Astrocyte (in vitro differentiated cells and primary cell): ENCODE results near the gene KDM6A. TPM values are rescaled to one million over a fixed set of nuclear protein-coding genes. Genes with fewer than 3 reads are reported as not detected.

Experiments
- DNase-seq: peaks from one replicate; pipeline ENCODE4 v3.0.0-alpha.2; 2010; ENCODE audit warnings: low read depth
- FAIRE-seq: peaks from 2 replicates; lab custom pipeline; 2011; peaks lifted over from hg19 to GRCh38; lab: Jason Lieb, UNC
- H2AFZ ChIP-seq: 2 replicates; pipeline ENCODE4 v1.6.0; 2012; ENCODE audit warnings: low read depth, low read length, inconsistent platforms
- H3K27ac ChIP-seq: 2 replicates; pipeline ENCODE4 v1.5.1; 2011; ENCODE audit warnings: low read depth, low read length, inconsistent platforms
- H3K27me3 ChIP-seq: 2 replicates; pipeline ENCODE4 v1.6.0; 2011; ENCODE audit warnings: low read length, inconsistent platforms; ENCODE audit not compliant: insufficient read depth
- H3K36me3 ChIP-seq: 2 replicates; pipeline ENCODE4 v1.5.1; 2011; ENCODE audit warnings: low read length, inconsistent platforms; ENCODE audit not compliant: insufficient read depth
- H3K4me1 ChIP-seq: 2 replicates; pipeline ENCODE4 v1.5.1; 2011; ENCODE audit warnings: low read length, inconsistent platforms; ENCODE audit not compliant: insufficient read depth
- H3K4me2 ChIP-seq: 2 replicates; pipeline ENCODE4 v1.6.0; 2012; ENCODE audit warnings: low read length, inconsistent platforms
- H3K4me3 ChIP-seq: 2 replicates; pipeline ENCODE4 v1.5.1; 2011; ENCODE audit warnings: low read depth, mild to moderate bottlenecking, low read length, inconsistent platforms; ENCODE audit not compliant: insufficient read depth
- H3K79me2 ChIP-seq: 2 replicates; pipeline ENCODE4 v1.6.0; 2012; ENCODE audit warnings: mild to moderate bottlenecking, low read length, inconsistent platforms; ENCODE audit not compliant: insufficient read depth
- H3K9ac ChIP-seq: 2 replicates; pipeline ENCODE4 v1.6.0; 2012; ENCODE audit warnings: mild to moderate bottlenecking, low read length, inconsistent platforms
- H3K9me3 ChIP-seq: 2 replicates; pipeline ENCODE4 v1.5.1; 2012; ENCODE audit warnings: low read depth, mild to moderate bottlenecking, low read length, inconsistent platforms; ENCODE audit not compliant: insufficient read depth
- H4K20me1 ChIP-seq: 2 replicates; pipeline ENCODE4 v1.6.0; 2012; ENCODE audit warnings: low read length, inconsistent platforms; ENCODE audit not compliant: insufficient read depth
- H3K27ac Mint-ChIP-seq: one replicate; pipeline ENCODE4 v1.8.0; 2021; ENCODE audit warnings: mild to moderate bottlenecking, mixed read lengths; ENCODE audit not compliant: unreplicated experiment
- H3K27me3 Mint-ChIP-seq: one replicate; pipeline ENCODE4 v1.8.0; 2021; ENCODE audit warnings: low read depth, mixed read lengths; ENCODE audit not compliant: unreplicated experiment
- H3K36me3 Mint-ChIP-seq: one replicate; pipeline ENCODE4 v1.8.0; 2021; ENCODE audit warnings: low read depth, mixed read lengths; ENCODE audit not compliant: unreplicated experiment
- H3K4me1 Mint-ChIP-seq: one replicate; pipeline ENCODE4 v1.8.0; 2021; ENCODE audit warnings: low read depth, mixed read lengths; ENCODE audit not compliant: unreplicated experiment
- H3K4me3 Mint-ChIP-seq: one replicate; pipeline ENCODE4 v1.8.0; 2021; ENCODE audit warnings: mild to moderate bottlenecking, moderate library complexity, mixed read lengths; ENCODE audit not compliant: unreplicated experiment
- H3K9me3 Mint-ChIP-seq: one replicate; pipeline ENCODE4 v1.8.0; 2021; ENCODE audit warnings: mild to moderate bottlenecking, mixed read lengths; ENCODE audit not compliant: unreplicated experiment
- EZH2 ChIP-seq: IDR thresholded peaks from 2 replicates; pipeline ENCODE4 v1.6.1; 2012; ENCODE audit warnings: mild to moderate bottlenecking, low read length, inconsistent platforms; ENCODE audit not compliant: insufficient read depth
- total RNA-seq: library from RNA; stranded (reverse); gene quantifications from 2 replicates; pipeline ENCODE4 v1.2.1, GENCODE V29; 2021
- TF ChIP-seq, protein P1 (sequence below): IDR thresholded peaks from 2 replicates; pipeline ENCODE4 v1.5.1; 2011; ENCODE audit warnings: low read depth, mild to moderate bottlenecking, inconsistent platforms, low read length, moderate library complexity; ENCODE audit not compliant: insufficient read depth

Gene KDM6A
- total RNA-seq, 1 donor from 2014 or later = 44.0 TPM

DNA sequence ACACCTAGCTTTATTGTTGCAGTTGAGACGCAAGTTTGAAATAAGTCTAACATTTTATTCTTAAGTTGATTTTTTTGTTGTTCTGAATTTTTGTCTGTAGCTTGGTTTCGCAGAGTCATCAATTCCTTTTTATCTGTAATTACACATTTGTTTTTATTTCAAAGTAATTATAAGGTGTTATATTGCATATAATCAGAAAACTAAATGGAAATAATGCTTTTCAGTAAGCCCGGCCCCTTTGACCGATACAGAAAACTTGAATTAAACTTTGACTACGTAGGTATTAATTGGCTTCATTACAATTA, 2.1 kb downstream of the KDM6A start:
- Mint-ChIP-seq H3K4me1 (peaks cover 4% of the 10 kb centered on the region), H3K36me3 (no peaks in the 10 kb centered on the region), H3K27ac (no peak overlapping the region), H3K27me3 (no peaks in the 10 kb centered on the region), H3K4me3 (peak overlapping the region; percentile 97), H3K9me3 (no peaks in the 10 kb centered on the region)
- no peak for FAIRE-seq
- Histone ChIP-seq H3K4me3 (peak overlapping the region; percentile 86), H2AFZ (no peak overlapping the region), H3K4me2 (peak overlapping the region; percentile 99), H3K36me3 (no peaks in the 10 kb centered on the region), H3K9ac (peak overlapping the region; percentile 96), H3K27ac (no peak overlapping the region), H3K4me1 (no peaks in the 10 kb centered on the region), H3K79me2 (peaks cover 79% of the 10 kb centered on the region), H3K27me3 (no peaks in the 10 kb centered on the region), H4K20me1 (peaks cover 29% of the 10 kb centered on the region), H3K9me3 (no peaks in the 10 kb centered on the region)
- TF ChIP-seq, protein P1, sequence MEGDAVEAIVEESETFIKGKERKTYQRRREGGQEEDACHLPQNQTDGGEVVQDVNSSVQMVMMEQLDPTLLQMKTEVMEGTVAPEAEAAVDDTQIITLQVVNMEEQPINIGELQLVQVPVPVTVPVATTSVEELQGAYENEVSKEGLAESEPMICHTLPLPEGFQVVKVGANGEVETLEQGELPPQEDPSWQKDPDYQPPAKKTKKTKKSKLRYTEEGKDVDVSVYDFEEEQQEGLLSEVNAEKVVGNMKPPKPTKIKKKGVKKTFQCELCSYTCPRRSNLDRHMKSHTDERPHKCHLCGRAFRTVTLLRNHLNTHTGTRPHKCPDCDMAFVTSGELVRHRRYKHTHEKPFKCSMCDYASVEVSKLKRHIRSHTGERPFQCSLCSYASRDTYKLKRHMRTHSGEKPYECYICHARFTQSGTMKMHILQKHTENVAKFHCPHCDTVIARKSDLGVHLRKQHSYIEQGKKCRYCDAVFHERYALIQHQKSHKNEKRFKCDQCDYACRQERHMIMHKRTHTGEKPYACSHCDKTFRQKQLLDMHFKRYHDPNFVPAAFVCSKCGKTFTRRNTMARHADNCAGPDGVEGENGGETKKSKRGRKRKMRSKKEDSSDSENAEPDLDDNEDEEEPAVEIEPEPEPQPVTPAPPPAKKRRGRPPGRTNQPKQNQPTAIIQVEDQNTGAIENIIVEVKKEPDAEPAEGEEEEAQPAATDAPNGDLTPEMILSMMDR = no peak
- no peak for TF ChIP-seq EZH2
- DNase-seq = no peak

DNA sequence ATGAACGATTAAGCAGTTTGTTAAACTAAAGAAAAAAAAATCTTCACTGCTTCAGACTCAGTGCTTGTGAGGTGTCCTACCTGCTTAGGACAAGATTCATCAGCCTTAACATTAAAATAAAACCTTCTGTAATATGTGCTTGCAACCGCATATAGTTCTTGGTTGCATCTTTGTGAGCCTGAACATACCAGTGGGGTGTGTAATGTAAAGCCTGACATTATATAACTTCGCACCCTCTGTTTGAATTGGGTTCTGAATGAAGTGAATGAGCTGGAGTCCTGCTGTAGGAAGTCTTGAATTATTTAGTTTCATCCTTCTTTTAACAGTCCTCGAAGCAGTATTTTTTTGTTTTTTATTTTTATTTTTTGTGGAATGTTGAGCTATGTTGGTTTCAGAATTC, 3.1 kb downstream of the KDM6A start:
- peak overlapping the region; percentile 99 for H3K4me2 ChIP-seq
- Mint-ChIP-seq H3K9me3 (no peaks in the 10 kb centered on the region), H3K4me1 (peaks cover 4% of the 10 kb centered on the region), H3K27ac (no peak overlapping the region), H3K4me3 (peak overlapping the region; percentile 97), H3K36me3 (no peaks in the 10 kb centered on the region), H3K27me3 (no peaks in the 10 kb centered on the region)
- FAIRE-seq (peak; percentile 93), DNase-seq (peak; percentile 27)
- H3K27ac ChIP-seq = no peak overlapping the region
- no peaks in the 10 kb centered on the region for H3K27me3 ChIP-seq
- no peak overlapping the region for H2AFZ ChIP-seq
- no peaks in the 10 kb centered on the region for H3K36me3 ChIP-seq
- H3K9ac ChIP-seq = peak overlapping the region; percentile 96
- H3K4me1 ChIP-seq = no peaks in the 10 kb centered on the region
- peaks cover 89% of the 10 kb centered on the region for H3K79me2 ChIP-seq
- peaks cover 31% of the 10 kb centered on the region for H4K20me1 ChIP-seq
- no peak for TF ChIP-seq EZH2
- TF ChIP-seq, protein P1 = no peak
- H3K9me3 ChIP-seq = no peaks in the 10 kb centered on the region
- H3K4me3 ChIP-seq = peak overlapping the region; percentile 86

DNA sequence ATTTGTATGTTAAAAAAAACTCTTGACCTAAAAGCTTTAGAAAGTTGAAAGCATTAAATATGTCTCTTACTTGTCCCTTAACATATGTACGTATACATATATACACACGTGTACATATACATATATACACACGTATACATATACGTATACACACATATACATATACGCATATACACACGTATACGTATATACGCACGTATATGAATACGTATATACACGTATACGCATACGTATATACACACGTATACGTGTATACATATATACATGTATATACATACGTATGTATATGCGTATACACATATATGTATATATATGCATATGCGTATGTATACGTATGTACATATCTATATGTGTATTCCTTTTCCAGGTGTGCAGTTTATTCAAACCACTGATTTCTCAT, 3.8 kb downstream of the KDM6A start:
- no peak overlapping the region for H3K4me3 Mint-ChIP-seq
- FAIRE-seq = peak; percentile 94

More for the DNA sequence above, 3.8 kb downstream of the KDM6A start:
- Histone ChIP-seq H3K27me3 (no peaks in the 10 kb centered on the region), H3K4me2 (no peak overlapping the region), H3K27ac (no peak overlapping the region), H3K36me3 (no peaks in the 10 kb centered on the region), H3K79me2 (peaks cover 89% of the 10 kb centered on the region), H2AFZ (no peak overlapping the region), H3K9ac (no peak overlapping the region), H3K4me1 (no peaks in the 10 kb centered on the region), H4K20me1 (peaks cover 35% of the 10 kb centered on the region), H3K9me3 (no peaks in the 10 kb centered on the region), H3K4me3 (no peak overlapping the region)
- TF ChIP-seq, protein P1 = no peak
- TF ChIP-seq EZH2 = no peak
- Mint-ChIP-seq H3K27ac (no peak overlapping the region), H3K9me3 (no peaks in the 10 kb centered on the region), H3K4me1 (peaks cover 2% of the 10 kb centered on the region), H3K27me3 (no peaks in the 10 kb centered on the region), H3K36me3 (no peaks in the 10 kb centered on the region)
- DNase-seq = no peak
